Lung (tissue), 12 donors: ENCODE results near the gene ZNF532. TPM values are rescaled to one million over a fixed set of nuclear protein-coding genes. Genes with fewer than 3 reads are reported as not detected.

Experiments
- ATAC-seq: fragments of 200-7000 bp; cut with Tn5 transposase; one replicate; pipeline ENCODE4 v1.9.1; 2020; ENCODE audit warnings: moderate number of reproducible peaks; ENCODE audit not compliant: insufficient read depth, low FRiP score
- DNase-seq, 3 donors: peaks; one replicate each; pipeline ENCODE4 v3.0.0-alpha.2; 2013 to 2017
- H3K27ac ChIP-seq, 2 donors: one replicate each; pipeline ENCODE4 v1.5.1; 2013; ENCODE audit warnings: mild to moderate bottlenecking in 2 of 2, moderate library complexity in 2 of 2, control low read depth in 1 of 2, inconsistent platforms in 1 of 2, low read depth in 1 of 2, low read length in 1 of 2
- H3K27me3 ChIP-seq, 3 donors: one replicate each; pipeline ENCODE4 v1.5.1; 2013; ENCODE audit warnings: low read length in 2 of 3; ENCODE audit not compliant: control insufficient read depth in 3 of 3, insufficient read depth in 3 of 3
- H3K36me3 ChIP-seq, 4 donors: one replicate each; pipeline ENCODE4 v1.5.1; 2013; ENCODE audit warnings: low read length in 4 of 4, mild to moderate bottlenecking in 1 of 4, moderate library complexity in 1 of 4; ENCODE audit not compliant: control insufficient read depth in 4 of 4, insufficient read depth in 4 of 4
- H3K4me1 ChIP-seq, 5 donors: one replicate each; pipeline ENCODE4 v1.5.1; 2013; ENCODE audit warnings: low read length in 5 of 5, mild to moderate bottlenecking in 2 of 5, moderate library complexity in 1 of 5; ENCODE audit not compliant: control insufficient read depth in 5 of 5, insufficient read depth in 5 of 5
- H3K4me3 ChIP-seq: one replicate; pipeline ENCODE4 v1.5.1; 2013; ENCODE audit warnings: mild to moderate bottlenecking, control low read depth, moderate library complexity
- H3K9ac ChIP-seq, 2 donors: one replicate each; pipeline ENCODE4 v1.5.1; 2013; ENCODE audit warnings: low read length in 2 of 2, control low read depth in 1 of 2; ENCODE audit not compliant: insufficient read depth in 1 of 2
- H3K9me3 ChIP-seq, 4 donors: one replicate each; pipeline ENCODE4 v1.5.1; 2013; ENCODE audit warnings: low read length in 3 of 4, mild to moderate bottlenecking in 1 of 4, moderate library complexity in 1 of 4; ENCODE audit not compliant: control insufficient read depth in 4 of 4, insufficient read depth in 3 of 4
- CTCF ChIP-seq: IDR thresholded peaks from 2 replicates; pipeline ENCODE4 v1.5.1; 2012; ENCODE audit warnings: mild to moderate bottlenecking; ENCODE audit errors: control extremely low read depth, extremely low read depth
- WGBS, 2 donors: extraction: QIAGEN DNeasy Blood & Tissue Kit; methylation state at CpG; one replicate each; pipeline ENCODE4 v1.1.7; 2013; 5-methylcytosine and 5-hydroxymethylcytosine counted together
- polyA plus RNA-seq, 2 donors: library from polyadenylated mRNA; stranded (reverse); fragments of 200-250 nt; gene quantifications; one replicate each; pipeline ENCODE4 v1.2.1, GENCODE V29; 2013
- total RNA-seq, 2 donors: library from RNA; depleted of rRNA in 1 of 2; stranded (reverse); fragments of >200 nt in 1 of 2; gene quantifications; one replicate each; pipeline ENCODE4 v1.2.1, GENCODE V29; 2014 to 2021
- donor health status: control.
- donor health status: control.
- donor health status: Bipolar disorder and iron deficiency.
- donor health status: healthy.
- donor health status: DM: yes; HTN: yes; CAD: no.

The ZNF532 gene
- total and polyA plus RNA-seq, 4 donors, result 12.3 to 128 (median 38.6) TPM

GRCh38 chr18:58924473-58924872 lies 59.8 kb downstream of the ZNF532 start:
- no peaks in the 10 kb centered on the region for H3K27me3 ChIP-seq
- TF ChIP-seq CTCF, result no peak
- DNase-seq, result no peak
- peaks cover 0 to 6% (median 1%) of the 10 kb centered on the region in 4 donors for H3K9me3 ChIP-seq
- WGBS, 2 donors, result 92 to 98% methylated on average over 3 of the region's 3 CpGs
- H3K9ac ChIP-seq, result no peak overlapping the region
- peaks cover 10 to 29% (median 20%) of the 10 kb centered on the region in 4 donors for H3K36me3 ChIP-seq
- H3K27ac ChIP-seq, result no peak overlapping the region
- ATAC-seq, result no peak
- H3K4me1 ChIP-seq, result peaks cover 0 to 22% (median 15%) of the 10 kb centered on the region in 5 donors
- H3K4me3 ChIP-seq, result no peak overlapping the region

GRCh38 chr18:58927659-58928058 lies 63.0 kb downstream of the ZNF532 start:
- H3K27ac ChIP-seq, result no peak overlapping the region
- 72 to 74% methylated on average over 5 of the region's 5 CpGs for WGBS, 2 donors
- H3K9ac ChIP-seq, result no peak overlapping the region
- no peak for TF ChIP-seq CTCF
- ATAC-seq (no peak), DNase-seq (no peak)
- H3K36me3 ChIP-seq, result peaks cover 0 to 26% (median 13%) of the 10 kb centered on the region in 4 donors
- peaks cover 7 to 28% (median 22%) of the 10 kb centered on the region in 5 donors for H3K4me1 ChIP-seq
- H3K27me3 ChIP-seq, result no peaks in the 10 kb centered on the region
- peaks cover 0 to 6% (median 1%) of the 10 kb centered on the region in 4 donors for H3K9me3 ChIP-seq
- H3K4me3 ChIP-seq, result no peak overlapping the region

GRCh38 chr18:58928386-58928785 lies 63.7 kb downstream of the ZNF532 start:
- H3K9ac ChIP-seq, result no peak overlapping the region
- no peak for DNase-seq
- H3K27me3 ChIP-seq, result no peaks in the 10 kb centered on the region
- peak overlapping the region in 1 of 2 donors; percentile 0 for H3K27ac ChIP-seq
- H3K36me3 ChIP-seq, result peaks cover 0 to 22% (median 10%) of the 10 kb centered on the region in 4 donors
- WGBS, 2 donors, result 75 to 78% methylated on average over 4 of the region's 4 CpGs
- no peak for ATAC-seq
- H3K9me3 ChIP-seq, result peaks cover 0 to 6% (median 1%) of the 10 kb centered on the region in 4 donors
- no peak overlapping the region for H3K4me3 ChIP-seq
- no peak for TF ChIP-seq CTCF
- H3K4me1 ChIP-seq, result peaks cover 6 to 28% (median 22%) of the 10 kb centered on the region in 5 donors

- DNase-seq (no peak), ATAC-seq (no peak)
- 86 to 92% methylated on average over 6 of the region's 6 CpGs for WGBS, 2 donors
- peak overlapping the region in 1 of 2 donors; percentile 51 for H3K9ac ChIP-seq
- H3K4me3 ChIP-seq, result no peak overlapping the region
- no peak overlapping the region for H3K27ac ChIP-seq
- H3K9me3 ChIP-seq, result peaks cover 0 to 4% (median under 1%) of the 10 kb centered on the region in 4 donors
- no peak for TF ChIP-seq CTCF
- H3K4me1 ChIP-seq, result peaks cover 5 to 28% (median 22%) of the 10 kb centered on the region in 5 donors
- no peaks in the 10 kb centered on the region for H3K27me3 ChIP-seq
- peaks cover 0 to 17% (median 8%) of the 10 kb centered on the region in 4 donors for H3K36me3 ChIP-seq
Observed at GRCh38 chr18:58929206-58929605, 64.5 kb downstream of the ZNF532 start.
